HUDEP-2 (cell line): Measurements from ENCODE around the gene GPR108.
A peak's percentile ranks its signal among the peaks of the same experiment; 100 is the strongest.

ENCODE experiments used
- DNase-seq, 76 experiments: peaks; one replicate each; lab custom pipeline; 2025; ENCODE audit not compliant: unreplicated experiment in 76 of 76; lab: John Stamatoyannopoulos, UW

The GPR108 gene

GRCh38 chr19:6723108-6723618 is 14.2 kb downstream of the GPR108 start:
- DNase-seq = no peak

GRCh38 chr19:6721773-6722172 is 15.6 kb downstream of the GPR108 start:
- no peak for DNase-seq

DNA sequence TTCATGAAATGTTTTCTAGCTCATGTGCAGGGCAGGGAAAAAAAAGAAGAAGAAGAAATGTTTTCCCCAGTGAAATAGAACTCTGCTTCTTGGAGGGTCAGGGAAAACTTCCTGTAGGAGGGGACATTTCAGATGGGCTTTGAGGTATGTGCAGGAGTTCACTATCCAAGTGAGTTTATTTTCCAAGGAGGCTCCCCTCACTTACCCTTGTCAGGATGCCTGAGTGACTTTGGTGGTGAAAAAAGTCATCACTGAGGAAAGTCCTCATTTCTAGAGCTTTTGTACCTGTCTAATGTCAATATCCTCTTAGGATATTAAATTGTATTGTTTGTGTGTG is 16.3 kb downstream of the GPR108 start:
- no peak for DNase-seq

- no peak for DNase-seq
Observed at GRCh38 chr19:6720369-6721137, 16.8 kb downstream of the GPR108 start, which contains the start of gene C3. C3 (minus strand) TSS chr19:6720650; CDS start chr19:6720589, 61 bp downstream.

DNA sequence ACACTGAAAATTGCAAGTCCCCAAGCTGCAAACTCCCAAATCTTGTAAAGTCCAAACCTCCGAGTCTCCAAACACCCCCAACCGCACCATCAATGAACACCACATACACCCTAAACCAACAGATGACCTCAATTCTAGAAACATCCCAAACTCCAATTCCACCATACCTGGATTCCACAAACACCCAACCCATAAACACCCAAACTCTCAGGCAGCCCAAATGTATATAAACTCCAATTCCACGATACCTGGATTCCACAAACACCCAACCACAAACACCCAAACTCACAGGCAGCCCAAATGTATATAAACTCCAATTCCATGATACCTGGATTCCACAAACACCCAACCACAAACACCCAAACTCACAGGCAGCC is 17.4 kb downstream of the GPR108 start:
- no peak for DNase-seq

DNA sequence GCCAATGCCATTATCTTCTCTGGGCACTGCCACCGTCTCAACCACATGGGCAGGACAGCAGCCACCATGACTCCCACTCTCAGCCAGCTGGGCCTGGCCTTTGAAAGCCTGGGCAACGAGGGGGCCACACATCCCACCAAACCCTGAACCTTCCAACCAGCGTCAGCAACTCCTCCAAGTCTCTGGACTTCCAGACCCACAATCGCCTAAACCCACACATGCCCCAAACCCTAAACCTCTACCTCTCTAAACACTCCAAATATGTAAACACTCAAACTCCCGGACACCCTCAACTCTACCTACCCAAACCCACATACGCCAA is 17.9 kb downstream of the GPR108 start:
- no peak for DNase-seq

- DNase-seq = peak in 43 of 76 experiments; percentile 11 to 71 (median 41)
Observed at GRCh38 chr19:6718741-6719539, 18.4 kb downstream of the GPR108 start.

DNA sequence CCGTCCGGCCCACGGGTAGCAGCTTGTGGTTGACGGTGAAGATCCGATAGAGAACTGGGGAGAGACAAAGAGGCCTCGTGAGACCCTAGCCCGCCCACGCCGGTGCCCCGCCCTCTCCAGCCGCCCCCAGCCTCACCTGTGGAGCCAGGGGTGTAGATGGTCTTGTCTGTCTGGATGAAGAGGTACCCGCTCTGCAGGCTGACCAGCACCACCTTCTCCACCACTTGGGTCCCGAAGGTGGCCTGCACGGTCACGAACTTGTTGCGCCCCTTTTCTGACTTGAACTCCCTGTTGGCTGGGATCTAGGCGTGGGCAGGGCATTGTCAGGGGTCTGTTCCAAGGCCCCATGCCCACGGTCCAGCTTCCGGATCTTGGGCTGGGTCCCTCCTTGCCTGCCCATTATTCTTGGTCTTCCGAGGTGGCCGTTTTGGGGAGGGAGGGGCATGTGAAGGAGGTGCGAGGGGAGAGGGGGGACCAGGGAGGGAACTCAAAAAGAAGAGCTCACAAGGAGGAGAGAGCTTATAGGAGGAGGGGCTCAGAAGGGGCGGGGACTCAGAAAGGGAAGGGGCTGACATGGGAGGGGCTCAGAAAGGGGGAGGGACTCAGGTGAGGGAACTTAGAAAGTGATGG is 19.2 kb downstream of the GPR108 start:
- no peak for DNase-seq

DNA sequence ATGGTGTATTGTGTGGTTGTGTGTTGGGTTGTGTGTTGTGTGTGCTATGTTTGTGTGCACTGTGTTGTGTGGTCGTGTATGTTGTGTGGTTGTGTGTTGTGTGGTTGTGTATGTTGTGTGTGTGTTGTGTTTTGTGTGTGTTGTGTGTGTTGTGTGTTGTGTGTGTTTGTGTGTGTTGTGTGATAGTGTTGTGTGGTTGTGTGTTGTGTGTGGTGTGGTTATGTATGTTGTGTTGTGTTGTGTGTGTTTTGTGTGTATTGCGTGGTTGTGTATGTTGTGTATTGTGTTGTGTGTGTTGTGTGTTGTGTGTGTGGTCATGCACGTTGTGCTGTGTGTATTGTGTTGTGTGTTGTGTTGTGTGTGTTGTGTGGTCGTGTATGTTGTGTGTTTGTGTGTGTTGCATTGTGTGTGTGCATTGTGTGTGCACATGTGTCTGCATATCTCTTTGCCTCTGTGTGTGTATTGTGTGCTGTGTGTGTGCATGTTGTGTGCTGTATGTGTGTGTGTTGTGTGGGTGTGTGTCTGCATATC is 19.9 kb downstream of the GPR108 start:
- no peak for DNase-seq

GRCh38 chr19:6717036-6717435 is 20.3 kb downstream of the GPR108 start:
- DNase-seq = no peak

DNA sequence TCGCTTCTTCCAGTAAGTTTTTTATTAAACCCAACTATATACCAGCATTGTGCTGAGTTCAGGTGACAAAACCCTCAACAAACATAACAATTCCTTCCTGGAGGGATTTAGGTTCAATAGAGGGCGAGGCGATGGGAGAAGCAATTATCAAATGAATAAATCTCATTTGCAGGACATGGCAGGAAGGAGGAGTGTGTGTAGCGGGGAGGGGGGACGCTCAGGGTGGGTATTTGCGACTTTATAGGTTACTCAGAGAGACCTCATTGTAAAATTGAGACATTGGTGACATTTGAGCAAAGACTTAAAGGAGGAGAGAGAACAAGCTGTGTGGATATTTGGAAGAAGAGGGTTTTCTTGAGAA is 20.8 kb downstream of the GPR108 start:
- DNase-seq = no peak

DNA sequence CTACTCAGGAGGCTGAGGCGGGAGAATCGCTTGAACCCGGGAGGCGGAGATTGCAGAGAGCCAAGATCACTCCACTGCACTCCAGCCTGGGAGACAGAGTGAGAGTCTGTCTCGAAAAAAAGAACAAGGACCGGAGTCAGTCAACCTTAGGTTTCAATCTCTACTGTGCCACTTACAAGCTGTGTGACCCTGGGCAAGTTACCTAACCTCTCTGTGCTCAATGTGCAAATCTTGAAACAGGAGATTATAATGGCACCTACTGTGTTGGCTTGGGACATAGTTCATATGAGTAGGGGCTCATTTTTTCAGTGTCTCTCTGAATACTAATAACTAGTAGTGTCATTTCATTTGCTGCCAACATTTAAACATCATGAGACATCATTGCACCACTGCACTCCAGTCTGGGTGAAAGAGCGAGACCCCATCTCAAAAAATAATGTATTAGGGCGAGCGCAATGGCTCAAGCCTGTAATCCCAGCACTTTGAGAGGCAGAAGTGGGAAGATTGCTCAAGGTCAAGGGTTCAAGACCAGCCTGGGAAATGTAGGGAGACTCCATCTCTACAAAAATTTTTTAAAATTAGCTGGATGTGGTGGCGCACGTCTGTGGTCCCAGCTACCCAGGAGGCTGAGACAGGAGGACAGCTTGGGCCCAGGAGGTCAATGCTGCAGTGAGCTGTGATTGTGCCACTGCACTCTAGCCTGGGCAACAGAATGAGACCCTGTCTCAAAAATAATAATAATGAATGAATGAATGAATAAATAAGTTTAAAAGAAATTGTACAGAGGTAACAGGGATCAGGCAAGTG is 22.4 kb downstream of the GPR108 start:
- no peak for DNase-seq

DNA sequence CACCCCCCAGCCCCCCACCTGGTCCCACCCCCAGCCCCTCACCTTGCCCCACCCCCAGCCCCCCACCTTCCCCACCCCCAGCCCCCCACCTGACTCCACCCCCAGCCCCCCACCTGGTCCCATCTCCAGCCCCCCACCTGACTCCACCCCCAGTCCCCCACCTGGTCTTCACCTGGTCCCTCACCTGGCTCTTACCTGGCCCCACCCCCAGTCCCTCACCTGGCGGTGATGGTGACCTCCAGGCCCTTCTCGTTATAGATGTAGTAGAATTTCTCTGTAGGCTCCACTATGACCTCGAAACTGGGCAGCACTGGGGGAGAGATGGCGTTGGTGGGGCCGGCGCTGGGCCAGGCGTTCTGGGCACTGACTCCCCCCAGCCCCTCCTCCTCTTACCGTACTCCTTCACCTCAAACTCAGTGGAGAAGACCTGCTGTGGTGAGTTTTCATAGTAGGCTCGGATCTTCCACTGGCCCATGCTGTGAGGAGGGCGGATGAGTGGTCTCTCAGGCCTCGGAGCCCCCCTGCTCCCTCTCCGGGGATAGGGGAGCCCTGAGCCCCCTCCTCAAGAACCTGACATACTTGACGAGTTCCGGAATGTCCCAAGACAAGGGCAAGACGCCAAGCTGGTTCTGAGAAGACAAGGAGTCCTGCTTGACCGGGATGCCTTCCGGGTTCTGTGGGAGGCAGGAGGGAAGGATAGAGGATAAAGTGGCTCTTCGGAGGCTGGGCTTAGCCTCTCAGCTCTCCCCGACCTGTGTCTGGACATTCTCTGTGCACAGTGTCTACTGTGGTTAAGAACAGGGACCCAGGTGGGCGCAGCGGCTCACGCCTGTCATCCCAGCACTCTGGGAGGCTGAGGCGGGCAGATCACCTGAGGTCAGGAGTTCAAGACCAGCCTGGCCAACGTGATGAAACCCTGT is 23.3 kb downstream of the GPR108 start:
- no peak for DNase-seq

DNA sequence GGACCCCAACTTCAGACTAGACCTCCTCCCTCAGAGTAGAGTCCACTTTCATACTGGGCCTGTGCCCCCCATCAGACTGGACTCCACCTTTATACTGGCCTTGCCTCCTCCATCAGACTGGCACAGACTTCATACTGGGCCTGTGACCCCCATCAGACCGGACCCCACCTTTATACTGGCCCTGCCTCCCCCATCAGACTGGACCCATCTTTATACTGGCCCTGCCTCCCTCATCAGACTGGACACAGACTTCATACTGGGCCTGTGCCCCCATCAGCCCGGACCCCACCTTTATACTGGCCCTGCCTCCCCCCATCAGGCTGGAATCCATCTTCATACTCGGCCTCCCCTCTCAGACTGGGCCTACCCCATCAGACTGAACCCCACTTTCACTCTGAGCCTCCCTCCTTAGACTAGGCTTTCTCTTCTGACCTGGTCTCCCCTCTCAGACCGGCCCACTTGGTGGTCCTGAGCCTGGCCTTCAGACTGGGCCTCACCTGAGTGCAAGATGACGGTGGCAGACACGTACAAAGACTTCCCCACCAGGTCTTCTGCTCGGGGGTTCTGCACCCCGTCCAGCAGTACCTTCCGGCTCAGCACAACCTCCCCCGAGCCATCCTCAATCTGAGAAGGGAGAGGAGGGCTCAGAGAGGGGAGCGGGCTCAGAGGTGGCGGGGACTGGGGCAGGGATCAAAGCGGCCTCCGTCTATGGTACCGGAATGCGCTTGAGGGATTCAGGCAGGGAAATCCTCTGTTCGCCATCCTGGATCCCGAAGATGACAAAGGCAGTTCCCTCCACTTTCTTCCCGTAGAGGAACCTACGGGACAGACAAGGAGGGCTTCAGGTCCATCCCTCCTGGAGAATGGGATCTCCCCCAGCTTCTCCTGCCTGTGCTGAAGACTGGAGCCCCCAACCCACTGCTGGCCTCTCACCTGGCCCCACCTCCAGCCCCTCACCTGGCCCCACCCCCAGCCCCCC is 24.4 kb downstream of the GPR108 start:
- DNase-seq = no peak

- no peak for DNase-seq
Observed at GRCh38 chr19:6712231-6712630, 25.1 kb downstream of the GPR108 start.

DNA sequence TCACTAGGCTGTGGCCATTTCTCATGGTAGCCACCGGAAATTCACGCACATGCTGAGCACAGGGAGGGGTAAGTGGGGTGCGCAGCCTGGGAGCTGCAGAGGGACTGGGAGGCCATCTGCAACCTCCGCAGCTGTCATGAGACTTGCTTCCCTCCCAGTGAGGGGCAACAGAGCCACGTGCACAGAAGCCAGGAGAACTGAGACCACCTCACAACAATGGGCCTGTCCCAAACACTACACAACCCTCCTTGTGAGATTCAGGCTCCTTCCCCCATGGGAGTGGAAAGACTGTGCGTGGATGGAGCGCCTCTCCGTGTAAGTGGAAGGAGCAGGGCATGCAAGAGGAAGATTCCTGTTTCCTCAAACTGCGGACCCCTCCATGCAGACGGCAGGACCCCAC is 25.8 kb downstream of the GPR108 start:
- no peak for DNase-seq

DNA sequence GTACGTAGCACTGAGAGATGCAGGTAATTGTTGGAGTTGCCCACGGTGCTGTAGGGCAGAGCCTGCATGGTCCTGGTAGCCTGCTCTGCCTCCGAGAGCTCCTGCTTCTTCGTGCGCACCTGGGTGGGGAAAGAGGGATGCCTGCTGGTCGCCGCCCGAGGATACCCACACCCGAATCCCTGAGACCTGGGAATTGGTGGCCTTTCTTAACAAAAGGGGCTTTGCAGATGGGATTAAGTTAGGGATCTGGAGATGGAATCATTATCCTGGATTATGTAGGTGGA is 26.4 kb downstream of the GPR108 start:
- DNase-seq = no peak

DNA sequence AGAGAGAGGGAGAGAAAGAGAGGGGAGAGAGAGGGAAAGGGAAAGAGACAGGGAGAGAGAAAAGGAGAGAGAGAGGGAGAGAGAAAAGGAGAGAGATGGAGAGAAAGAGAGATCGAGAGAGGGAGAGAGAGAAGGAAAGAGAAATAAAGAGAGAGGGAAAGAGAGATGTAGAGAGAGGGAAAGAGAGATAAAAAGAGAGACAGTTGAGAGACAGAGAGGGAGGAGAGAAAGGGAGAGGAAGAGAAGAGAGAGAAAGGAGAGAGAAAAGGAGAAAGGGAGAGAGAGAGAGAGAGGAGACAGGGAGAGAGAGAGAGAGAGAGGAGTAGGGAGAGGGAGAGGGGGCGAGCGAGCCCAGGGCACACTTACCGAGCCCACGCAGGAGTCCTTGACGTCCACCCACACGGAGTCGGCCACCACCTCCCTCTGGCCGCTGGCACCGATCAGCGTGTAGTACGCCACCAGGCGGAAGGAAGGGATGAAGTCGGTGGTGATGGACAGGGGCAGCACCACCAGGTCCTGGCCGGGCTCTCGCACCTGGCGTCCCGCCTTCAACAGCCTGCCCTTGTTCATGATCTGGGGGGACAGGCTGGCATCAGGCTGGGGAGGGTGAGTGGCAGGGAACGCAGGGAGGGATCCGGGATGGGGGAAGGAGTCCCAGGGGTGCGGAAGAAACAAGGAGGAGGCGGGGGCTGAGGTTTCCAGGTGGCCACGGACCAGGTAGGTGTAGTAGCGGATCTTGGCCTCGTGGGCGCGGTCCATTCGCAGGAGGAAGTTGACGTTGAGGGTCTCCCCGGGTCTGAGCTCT is 26.9 kb downstream of the GPR108 start:
- peak in 3 of 76 experiments; percentile 17 to 41 (median 27) for DNase-seq
